HT1080 (cell line): ENCODE measurements around the gene GALNT17. TPM values are rescaled to one million over a fixed set of nuclear protein-coding genes. Genes with fewer than 3 reads are reported as not detected.
"Not testable (repeated sequence)": the region's sequence is repeated elsewhere in the genome, so short reads cannot be mapped to it uniquely, and the experiment has no call there.

Source experiments
- DNase-seq: peaks from one replicate; pipeline ENCODE4 v3.0.0-alpha.2; 2015; ENCODE audit warnings: low read depth
- total RNA-seq: library from RNA; depleted of rRNA; stranded (reverse); fragments of >200 nt; shearing (Covaris generic); gene quantifications from 2 replicates; pipeline ENCODE4 v1.2.3, GENCODE V29; 2014

Gene GALNT17
- total RNA-seq, 1 experiment from 2014 or later, result not detected

DNA sequence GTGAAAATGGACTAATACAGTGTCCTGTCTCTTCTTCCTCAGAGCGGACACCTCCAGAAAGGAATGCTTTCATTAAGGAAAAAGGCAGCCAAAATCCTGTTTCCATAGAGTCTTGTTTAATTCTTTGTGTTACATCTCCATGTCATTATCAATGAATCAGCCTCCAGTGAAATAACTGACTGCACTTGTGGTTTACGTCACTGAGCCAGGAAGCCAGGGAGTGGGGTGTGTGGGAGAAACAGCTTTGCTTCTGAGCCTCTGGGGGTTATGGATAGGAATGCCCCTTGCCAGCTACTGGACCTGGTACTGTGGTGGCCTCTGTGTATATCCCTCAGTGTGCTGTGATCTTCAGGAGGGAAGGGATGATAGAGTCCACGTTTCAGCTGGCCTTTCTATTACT lies 416.8 kb downstream of the GALNT17 start:
- DNase-seq, result no peak

- no peak for DNase-seq
Measured at GRCh38 chr7:71553306-71553705, 421.4 kb downstream of the GALNT17 start.

DNA sequence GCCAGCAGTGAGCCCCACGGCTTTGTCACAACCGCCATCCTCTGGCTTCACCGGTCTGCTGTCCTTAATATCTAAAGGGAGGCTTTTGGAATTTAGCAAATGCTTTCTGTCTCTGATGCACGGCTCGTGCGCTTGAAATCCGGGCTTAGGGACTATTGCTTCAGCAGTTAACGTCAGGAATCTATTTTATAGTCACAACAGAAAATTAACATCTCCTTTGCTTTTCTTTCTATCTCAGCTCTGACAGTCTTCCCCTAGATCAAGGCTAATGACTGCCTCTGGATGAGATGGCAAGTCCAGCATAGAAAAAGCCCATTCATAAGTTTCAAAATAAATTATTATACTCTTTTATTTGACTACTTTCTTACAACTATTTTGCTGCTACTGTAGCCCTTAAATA lies 423.8 kb downstream of the GALNT17 start:
- DNase-seq, result no peak

- DNase-seq, result no peak
Measured at GRCh38 chr7:71558806-71559613, 427.1 kb downstream of the GALNT17 start.

DNA sequence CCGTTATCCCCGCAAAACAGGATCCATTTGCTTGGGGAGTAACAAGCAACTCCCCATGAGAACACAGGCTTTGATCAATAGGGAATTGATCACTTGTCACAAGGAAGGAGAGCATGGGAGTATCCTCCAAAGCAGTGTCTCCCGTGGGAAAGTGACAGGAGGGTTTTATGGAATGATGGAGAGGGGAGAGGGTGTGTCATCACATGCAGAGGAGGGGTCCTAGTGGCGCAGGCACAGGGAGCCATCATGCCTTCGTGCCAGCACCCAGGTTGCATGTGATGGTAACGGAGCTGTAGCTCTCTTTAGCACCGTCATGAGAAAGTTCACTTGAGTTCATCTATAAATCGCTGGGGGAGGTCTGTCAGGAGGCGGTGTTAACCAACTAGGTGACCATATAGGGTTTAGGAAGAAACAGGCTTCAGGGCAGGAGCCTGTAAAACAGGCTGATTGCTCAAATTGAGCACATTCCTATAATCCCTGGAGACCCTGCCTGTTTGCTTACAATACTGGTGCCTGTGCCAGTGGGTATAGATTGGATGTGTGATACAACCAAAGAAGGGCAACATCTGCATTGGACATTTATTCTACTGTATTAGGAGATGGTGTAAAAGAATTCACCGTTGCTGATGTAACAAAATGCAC lies 428.5 kb downstream of the GALNT17 start:
- no peak for DNase-seq

GRCh38 chr7:71563276-71563675 lies 431.3 kb downstream of the GALNT17 start:
- no peak for DNase-seq

DNA sequence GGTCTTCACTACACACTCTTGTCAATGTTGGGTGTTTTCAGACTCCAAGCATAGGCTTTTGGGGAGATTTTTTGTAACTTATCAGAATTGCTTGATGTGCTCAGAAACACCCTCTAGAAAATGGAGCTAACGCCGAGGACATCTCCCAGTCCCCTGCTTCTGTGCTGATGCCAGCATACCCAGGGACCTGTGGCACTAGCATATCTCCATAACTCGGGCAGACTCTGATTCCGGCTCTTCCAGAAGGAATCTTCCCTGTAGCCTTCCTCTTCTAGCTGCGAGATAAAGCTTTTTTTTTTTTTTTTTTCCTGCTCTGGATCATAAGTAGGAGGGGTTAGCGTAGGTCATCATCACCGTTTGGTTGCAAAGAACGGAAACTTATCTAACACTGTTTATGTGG lies 434.4 kb downstream of the GALNT17 start:
- DNase-seq, result no peak

GRCh38 chr7:71566991-71567390 lies 435.0 kb downstream of the GALNT17 start:
- DNase-seq, result no peak

- no peak for DNase-seq
Measured at GRCh38 chr7:71574153-71574860, 442.4 kb downstream of the GALNT17 start.

DNA sequence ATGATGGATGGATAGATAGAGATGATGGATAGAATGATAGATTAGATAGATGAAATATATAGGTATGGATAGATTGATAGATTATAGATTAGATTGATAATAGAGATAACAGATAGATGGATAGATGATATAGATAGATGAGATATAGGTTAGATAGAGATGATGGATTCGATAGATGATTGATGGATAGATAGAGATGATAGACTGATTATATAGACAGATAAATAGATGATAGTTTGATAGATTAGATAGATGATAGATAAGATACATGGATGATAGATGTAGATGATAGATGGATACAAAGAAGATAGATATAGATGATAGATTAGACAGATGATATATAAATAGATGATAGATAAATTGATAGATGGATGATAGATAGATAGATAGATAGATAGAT lies 448.1 kb downstream of the GALNT17 start:
- no peak for DNase-seq

DNA sequence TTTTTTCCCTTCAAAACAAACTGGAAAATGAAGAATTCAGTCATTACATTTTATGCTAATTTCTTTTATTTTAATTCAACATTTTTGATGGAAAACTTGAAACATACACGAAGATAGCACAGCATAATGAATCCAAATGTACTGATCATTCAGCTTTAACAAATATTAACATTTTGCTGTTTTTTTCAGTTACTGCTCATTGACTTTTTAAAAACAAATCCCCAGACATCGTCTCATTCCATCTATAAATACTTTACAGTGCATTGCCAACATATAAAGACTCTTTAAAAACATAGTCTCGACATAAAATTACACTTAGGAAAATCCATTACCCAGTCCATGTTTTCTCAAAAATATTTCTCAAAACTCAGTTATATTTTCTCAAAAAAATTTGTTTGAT lies 452.3 kb downstream of the GALNT17 start:
- no peak for DNase-seq

DNA sequence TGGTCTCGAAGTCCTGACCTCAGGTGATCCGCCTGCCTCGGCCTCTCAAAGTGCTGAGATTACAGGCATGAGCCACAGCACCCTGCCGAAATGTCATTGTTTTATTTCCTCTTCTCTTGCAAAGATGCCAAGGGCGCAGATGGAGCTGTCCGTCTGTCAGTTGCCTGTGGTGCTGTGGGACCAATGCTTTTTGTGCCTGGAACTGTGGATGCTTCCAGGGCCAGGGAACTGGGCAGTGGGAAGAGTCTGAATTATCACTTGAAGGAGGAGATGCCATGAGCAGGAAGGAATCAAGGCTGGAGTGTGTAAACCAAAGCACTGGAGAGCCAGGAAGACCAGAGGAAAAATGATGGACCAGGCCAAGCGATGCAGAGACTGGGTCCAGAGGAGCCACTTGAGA lies 459.9 kb downstream of the GALNT17 start:
- no peak for DNase-seq

DNA sequence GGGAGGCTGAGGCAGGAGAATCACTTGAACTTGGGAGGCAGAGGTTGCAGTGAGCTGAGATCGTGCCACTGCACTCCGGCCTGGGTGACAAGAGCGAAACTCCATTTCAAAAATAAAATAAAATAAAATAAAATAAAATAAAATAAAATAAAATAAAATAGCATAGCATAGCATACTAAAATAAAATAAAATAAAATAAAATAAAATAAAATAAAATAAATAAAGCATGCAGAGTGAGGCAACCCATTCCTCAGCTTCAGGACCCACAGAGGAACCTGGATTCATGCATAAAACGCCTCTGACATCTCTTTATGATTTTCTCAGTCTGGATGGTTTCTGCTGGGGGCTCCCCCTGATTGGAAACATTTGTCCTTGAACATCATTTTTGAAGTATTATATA lies 460.4 kb downstream of the GALNT17 start:
- DNase-seq, result not testable (repeated sequence)

DNA sequence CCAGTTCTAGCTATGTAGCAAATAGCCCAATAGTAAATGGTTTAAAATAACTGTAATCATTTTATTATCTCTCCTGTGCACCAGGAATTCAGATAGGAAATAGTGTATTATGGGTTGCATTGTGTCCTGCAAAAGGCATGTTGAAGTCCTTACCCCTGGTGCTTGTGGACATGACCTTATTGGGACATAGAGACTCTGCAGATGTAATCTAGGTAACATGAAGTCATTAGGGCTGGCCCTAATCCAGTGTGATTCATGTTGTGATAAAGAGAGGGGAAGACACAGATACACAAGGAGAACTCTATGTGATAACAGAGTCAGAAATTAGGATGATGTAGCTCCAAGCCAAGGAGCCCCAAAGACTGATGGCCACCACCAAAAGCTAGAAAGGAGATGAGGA lies 462.8 kb downstream of the GALNT17 start:
- no peak for DNase-seq

DNA sequence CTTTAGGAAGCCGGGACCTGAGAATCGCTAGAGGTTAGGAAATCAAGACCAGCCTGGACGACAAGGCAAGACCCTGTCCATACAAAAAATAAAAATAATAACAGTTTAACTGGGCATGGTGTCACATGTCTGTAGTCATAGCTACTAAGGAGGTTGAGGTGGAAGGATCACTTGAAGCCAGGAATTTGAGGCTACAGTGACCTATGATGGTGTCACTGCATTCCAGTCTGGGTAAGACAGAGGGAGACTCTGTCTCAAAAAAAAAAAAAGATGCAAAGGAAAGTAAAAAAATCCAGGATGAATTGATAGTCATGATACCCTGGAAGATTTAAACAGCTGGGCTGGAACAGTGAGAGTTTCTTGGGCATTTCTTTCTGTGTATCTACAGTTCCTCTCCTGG lies 463.2 kb downstream of the GALNT17 start:
- DNase-seq, result peak; percentile 6

DNA sequence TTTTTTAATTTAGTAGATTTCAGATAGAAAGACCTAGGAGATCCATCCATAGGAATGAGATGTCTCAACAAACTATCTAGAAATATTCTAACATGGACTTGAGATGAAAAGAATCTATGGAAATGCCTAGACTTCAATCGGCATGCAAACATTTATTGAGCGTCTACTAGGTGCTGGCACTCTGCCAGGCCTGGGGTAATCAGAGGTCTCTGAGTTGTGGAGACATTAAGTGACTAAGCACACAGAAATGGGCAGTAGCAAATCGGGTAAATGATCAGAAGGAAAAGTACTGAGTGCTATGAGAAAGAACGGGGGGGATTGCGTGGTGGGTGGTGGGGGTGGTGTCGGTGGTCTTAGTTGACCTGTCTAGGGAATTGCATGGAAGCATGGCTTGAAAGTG lies 466.6 kb downstream of the GALNT17 start:
- no peak for DNase-seq

- DNase-seq, result no peak
Measured at GRCh38 chr7:71601851-71602250, 469.9 kb downstream of the GALNT17 start.

DNA sequence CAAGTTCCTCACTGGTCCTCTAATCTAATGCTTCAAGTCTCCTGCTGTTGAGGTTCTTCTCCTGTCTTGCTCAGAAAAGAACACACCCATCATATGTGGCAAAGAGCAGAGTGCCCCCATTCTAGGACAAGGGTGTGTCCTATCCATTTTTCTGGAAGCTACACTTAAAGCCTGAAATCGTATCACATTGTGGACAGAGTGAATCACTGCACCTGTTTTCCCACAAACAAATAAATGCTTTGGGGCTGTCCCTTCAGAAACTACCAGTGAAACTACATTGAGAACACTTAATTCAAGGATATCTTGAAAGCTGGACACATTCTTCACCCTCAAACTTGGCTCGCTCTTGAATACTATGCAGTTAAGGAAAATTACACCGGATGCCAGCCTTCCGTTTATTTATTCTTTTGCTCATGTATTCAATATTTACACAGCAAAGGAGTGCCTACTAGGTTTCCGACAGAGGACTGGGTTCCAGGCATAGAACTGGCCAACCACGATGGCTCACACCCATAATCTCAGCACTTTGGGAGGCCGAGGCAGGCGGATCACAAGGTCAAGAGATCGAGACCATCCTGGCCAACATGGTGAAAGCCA lies 473.0 kb downstream of the GALNT17 start:
- no peak for DNase-seq

DNA sequence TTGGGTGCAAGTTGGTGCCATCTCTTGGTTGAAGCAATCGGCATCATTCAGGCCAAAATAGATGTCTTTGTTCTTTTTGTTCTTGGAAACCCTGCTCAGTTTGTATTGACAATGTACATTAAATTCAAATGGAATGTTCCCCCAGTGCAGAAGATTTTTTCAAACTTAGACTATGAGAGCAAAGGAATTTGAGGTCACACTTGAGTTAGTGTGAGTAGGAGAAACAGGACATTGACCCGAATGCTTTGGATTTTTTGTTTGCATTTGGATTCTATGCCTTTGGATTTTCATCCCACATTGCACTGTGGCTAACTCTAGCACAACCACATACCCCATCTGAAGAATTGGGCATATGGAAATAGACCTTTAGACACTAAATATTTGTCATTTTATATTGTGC lies 480.0 kb downstream of the GALNT17 start:
- no peak for DNase-seq

GRCh38 chr7:71612911-71613310 lies 481.0 kb downstream of the GALNT17 start:
- no peak for DNase-seq

- DNase-seq, result no peak
Measured at GRCh38 chr7:71613313-71613712, 481.4 kb downstream of the GALNT17 start.

DNA sequence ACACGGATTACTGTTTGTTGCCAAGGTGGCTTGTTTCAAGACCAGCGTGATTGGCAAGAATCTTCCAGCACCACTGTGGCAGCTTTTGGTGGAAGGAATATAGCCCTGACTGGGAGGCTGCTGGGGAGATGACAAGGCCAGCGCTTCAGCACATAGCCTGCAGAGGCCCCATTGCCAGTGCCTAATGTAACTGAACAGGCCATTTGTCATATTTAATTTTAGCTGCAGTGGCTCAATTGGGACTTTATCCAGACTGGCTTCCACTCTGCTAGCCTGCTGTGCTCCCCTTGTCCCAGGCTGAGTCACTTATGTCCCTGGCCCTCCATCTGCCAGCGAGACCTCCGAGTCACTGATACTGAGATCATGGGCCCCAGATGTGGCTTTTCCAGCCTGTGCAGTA lies 483.1 kb downstream of the GALNT17 start:
- no peak for DNase-seq
